Ovary (tissue), 9 donors: ENCODE results near the gene PAX2. TPM values are rescaled to one million over a fixed set of nuclear protein-coding genes. Genes with fewer than 3 reads are reported as not detected.

Experiments
- DNase-seq, 5 donors: peaks; one replicate each; pipeline ENCODE4 v3.0.0-alpha.2; 2019 to 2020
- H3K27ac ChIP-seq, 2 donors: fragments of 200-600 bp; one replicate each; pipeline versions ENCODE4 v1.5.1 to v1.8.0; 2019 to 2022
- H3K27me3 ChIP-seq: fragments of 200-600 bp; one replicate; pipeline ENCODE4 v1.8.0; 2022
- H3K36me3 ChIP-seq: fragments of 200-600 bp; sonication (generic); one replicate; pipeline ENCODE4 v1.5.1; 2019
- H3K4me1 ChIP-seq: one replicate; pipeline ENCODE4 v1.8.1; 2013; ENCODE audit warnings: mild to moderate bottlenecking, moderate library complexity; ENCODE audit not compliant: insufficient read depth
- H3K4me3 ChIP-seq: fragments of 200-600 bp; sonication (generic); one replicate; pipeline ENCODE4 v1.5.1; 2017
- H3K9me3 ChIP-seq, 2 donors: fragments of 200-600 bp in 1 of 2; sonication (generic) in 1 of 2; one replicate each; pipeline versions ENCODE4 v1.5.1 to v1.8.1; 2013 to 2019; ENCODE audit warnings: mild to moderate bottlenecking in 1 of 2, moderate library complexity in 1 of 2
- CTCF ChIP-seq, 3 donors: fragments of 450-650 bp in 2 of 3; fragments of 200-600 bp in 1 of 3; IDR thresholded peaks; one replicate each; pipeline versions ENCODE4 v1.5.1 to v1.8.0; 2016 to 2022; ENCODE audit warnings: antibody characterized with exemption in 3 of 3, mild to moderate bottlenecking in 1 of 3
- EP300 ChIP-seq: sonication (generic); formaldehyde crosslinking; IDR thresholded peaks from one replicate; pipeline ENCODE4 v1.6.1; 2017; ENCODE audit warnings: antibody characterized with exemption
- POLR2A ChIP-seq: fragments of 450-650 bp; IDR thresholded peaks from one replicate; pipeline ENCODE4 v1.6.1; 2017; ENCODE audit warnings: antibody characterized with exemption, mild to moderate bottlenecking, moderate library complexity
- WGBS, 3 donors: extraction: QIAGEN DNeasy Blood & Tissue Kit in 1 of 3; methylation state at CpG; one replicate each; pipeline versions ENCODE4 v1.1.5 to v1.1.7; 2013 to 2017; 5-methylcytosine and 5-hydroxymethylcytosine counted together
- intact Hi-C, 4 donors: fragments of 100-400 bp; cut with DNase I; formaldehyde crosslinking; loops; one replicate each; pipeline versions ENCODE4 v1.11.0 to v1.15.1; 2022 to 2023
- polyA plus RNA-seq, 2 donors: library from polyadenylated mRNA; stranded (reverse); fragments of 200-250 nt in 1 of 2; fragments of 350-450 nt in 1 of 2; fragmentation: Illumina TruSeq in 1 of 2; extraction: RNeasy Lipid Tissue Mini Kit (QIAGEN cat#74804) in 1 of 2; gene quantifications; one replicate each; pipeline ENCODE4 v1.2.3, GENCODE V29; 2013 to 2014
- total RNA-seq, 7 donors: library from RNA; depleted of rRNA in 2 of 7; stranded (reverse); fragments of >200 nt in 2 of 7; fragmentation: NEBNext Ultra II Directional in 3 of 7; extraction: Animal tissue kit (Norgen Biotek cat#: 25700) in 3 of 7; gene quantifications; one replicate each; pipeline versions ENCODE4 v1.1.0 to v1.2.4, GENCODE V29; 2016 to 2023
- donor health status: DM: no; HTN: no; CAD: no; lungs with moderate emphysema.
- donor health status: DM: no; HTN: no; CAD: no.
- donor health status: Bipolar disorder and iron deficiency.
- donor health status: DM: yes; HTN: yes; CAD: no.
- donor health status: DM: no; HTN: no; CAD: no.
- donor health status: DM: yes; HTN: yes; CAD: no.

PAX2 gene
- total and polyA plus RNA-seq, 9 donors, result 0.04 to 10.8 (median 2.4) TPM; not detected in 3

DNA sequence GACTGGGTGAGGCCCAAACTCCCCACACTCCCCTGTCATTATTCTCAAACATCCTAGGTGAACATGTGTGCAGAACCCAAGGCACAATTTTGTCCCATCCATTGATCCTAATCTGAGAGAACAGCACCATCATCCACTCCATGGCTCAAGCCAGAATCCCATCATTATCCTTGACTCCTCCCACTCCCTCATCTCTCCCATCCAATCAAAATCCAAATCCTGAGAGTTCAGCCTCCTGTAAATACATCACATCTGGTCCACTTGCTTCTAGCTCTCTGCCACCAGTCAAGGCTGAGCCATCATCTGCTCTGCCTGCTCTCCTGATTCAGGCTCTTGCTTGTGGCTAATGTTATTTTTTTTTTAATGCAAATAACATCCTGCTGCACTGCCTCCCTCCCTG is 91.5 kb downstream of the PAX2 start:
- intact Hi-C loops, result no loop called here
- no peaks in the 10 kb centered on the region for H3K27me3 ChIP-seq

DNA sequence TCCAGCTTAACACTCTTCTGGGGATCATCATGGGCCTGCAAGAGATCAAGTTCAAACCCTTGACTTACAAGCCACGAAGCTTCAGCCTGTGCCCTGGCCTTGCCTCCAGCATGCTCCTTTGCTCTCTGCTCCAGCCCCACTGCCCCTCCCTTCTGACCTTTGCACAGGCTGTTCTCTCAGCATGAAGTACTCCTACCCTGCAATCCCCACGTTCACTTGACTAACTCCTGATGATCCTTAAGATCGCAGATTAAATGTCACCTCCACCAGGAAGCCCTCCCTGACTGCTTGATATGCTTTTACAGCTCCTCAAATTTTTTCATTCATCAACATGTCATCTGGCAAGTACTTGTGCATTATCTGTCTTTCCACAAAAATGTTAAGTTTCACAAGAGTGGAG is 91.9 kb downstream of the PAX2 start:
- 47 to 48% (median 48%) methylated on average over 3 of the region's 3 CpGs for WGBS, 3 donors
- TF ChIP-seq CTCF (IDR thresholded peaks at IDR 0.05) (no peak), EP300 (no peak), POLR2A (no peak)
- Histone ChIP-seq H3K9me3 (no peaks in the 10 kb centered on the region), H3K4me3 (no peak overlapping the region), H3K36me3 (no peaks in the 10 kb centered on the region), H3K27me3 (no peaks in the 10 kb centered on the region), H3K27ac (no peak overlapping the region), H3K4me1 (no peaks in the 10 kb centered on the region)
- intact Hi-C loops, result no loop called here
- DNase-seq, result no peak

More for the DNA sequence above, 91.5 kb downstream of the PAX2 start:
- Histone ChIP-seq H3K36me3 (no peaks in the 10 kb centered on the region), H3K4me1 (no peaks in the 10 kb centered on the region), H3K9me3 (no peaks in the 10 kb centered on the region), H3K27ac (no peak overlapping the region), H3K4me3 (no peak overlapping the region)
- no peak for TF ChIP-seq POLR2A
- no peak for TF ChIP-seq EP300
- TF ChIP-seq CTCF (IDR thresholded peaks at IDR 0.05), result no peak
- no peak for DNase-seq

DNA sequence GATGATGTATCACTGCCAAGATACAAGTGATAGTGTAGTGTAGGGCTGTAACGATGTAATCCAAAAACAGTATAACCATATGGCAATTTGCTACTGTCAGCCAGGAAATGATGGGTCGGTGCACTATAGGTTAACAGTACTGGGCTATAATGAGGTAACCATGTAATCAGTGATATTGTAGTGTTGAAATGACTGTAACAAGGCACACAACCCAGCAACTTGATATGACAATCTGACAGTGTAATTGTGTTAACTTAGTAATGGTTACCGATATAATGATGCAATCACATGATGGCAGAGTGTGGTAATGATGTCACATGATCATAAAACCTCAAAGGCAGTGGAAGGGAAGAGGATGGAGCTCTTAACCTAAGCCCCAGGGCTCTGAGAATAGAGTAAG is 93.6 kb downstream of the PAX2 start:
- TF ChIP-seq POLR2A (no peak), EP300 (no peak), CTCF (IDR thresholded peaks at IDR 0.05) (no peak)
- Histone ChIP-seq H3K4me1 (no peaks in the 10 kb centered on the region), H3K4me3 (no peak overlapping the region), H3K27ac (no peak overlapping the region), H3K9me3 (no peaks in the 10 kb centered on the region), H3K27me3 (no peaks in the 10 kb centered on the region), H3K36me3 (no peaks in the 10 kb centered on the region)
- 74 to 76% (median 74%) methylated on average over 3 of the region's 3 CpGs for WGBS, 3 donors
- intact Hi-C loops, result no loop called here
- no peak for DNase-seq

DNA sequence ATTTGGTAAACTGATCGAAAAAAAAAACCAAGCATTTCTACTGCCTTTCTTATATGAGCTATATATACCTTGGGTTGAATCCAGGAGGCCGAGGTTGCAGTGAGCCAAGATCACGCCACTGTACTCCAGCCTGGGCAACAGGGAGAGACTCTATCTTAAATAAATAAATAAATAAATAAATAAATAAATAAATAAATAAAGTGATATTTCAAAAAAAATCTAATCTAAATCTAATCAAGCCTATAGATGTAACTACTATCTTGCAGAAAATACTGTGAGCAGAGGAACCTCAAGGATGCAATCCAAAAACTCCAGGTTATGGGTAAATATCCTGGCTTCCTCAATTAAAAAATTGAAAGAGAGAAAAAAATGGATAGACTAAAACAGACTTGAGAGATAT is 96.1 kb downstream of the PAX2 start:
- Histone ChIP-seq H3K27ac (no peak overlapping the region), H3K36me3 (no peaks in the 10 kb centered on the region), H3K27me3 (no peaks in the 10 kb centered on the region), H3K4me1 (no peaks in the 10 kb centered on the region), H3K9me3 (no peaks in the 10 kb centered on the region), H3K4me3 (no peak overlapping the region)
- TF ChIP-seq EP300 (no peak), CTCF (IDR thresholded peaks at IDR 0.05) (no peak), POLR2A (no peak)
- DNase-seq, result no peak
- WGBS, 3 donors, result 89 to 91% (median 89%) methylated on average over 3 of the region's 3 CpGs
- intact Hi-C loops, result no loop called here

GRCh38 chr10:100847440-100847839 is 102.1 kb downstream of the PAX2 start:
- Histone ChIP-seq H3K4me3 (no peak overlapping the region), H3K27me3 (no peaks in the 10 kb centered on the region), H3K4me1 (no peaks in the 10 kb centered on the region), H3K36me3 (no peaks in the 10 kb centered on the region), H3K27ac (no peak overlapping the region), H3K9me3 (no peaks in the 10 kb centered on the region)
- intact Hi-C loops, result no loop called here
- DNase-seq, result no peak
- WGBS, 3 donors, result 61 to 66% (median 65%) methylated on average over 5 of the region's 5 CpGs
- TF ChIP-seq CTCF (IDR thresholded peaks at IDR 0.05) (no peak), EP300 (no peak), POLR2A (no peak)
